GM23338 (cell line): Measurements from ENCODE around the gene PLXNC1. TPM values are rescaled to one million over a fixed set of nuclear protein-coding genes. Genes with fewer than 3 reads are reported as not detected.

Source experiments
- ATAC-seq: fragments of 200-7000 bp; cut with Tn5 transposase; 3 replicates; pipeline ENCODE4 v1.9.1; 2020
- DNase-seq: peaks from one replicate; pipeline ENCODE4 v3.0.0-alpha.2; 2015; ENCODE audit warnings: low spot score
- H2AFZ ChIP-seq: fragments of 200-600 bp; sonication (generic); 2 replicates; pipeline ENCODE4 v1.8.0; 2016; ENCODE audit warnings: antibody characterized with exemption, mild to moderate bottlenecking, moderate library complexity
- H3F3A ChIP-seq: fragments of 200-600 bp; sonication (generic); replicated peaks from 2 replicates; pipeline ENCODE4 v1.8.0; 2017; ENCODE audit warnings: antibody characterized with exemption, mixed run types, low read depth
- H3K27ac ChIP-seq: fragments of 200-600 bp; sonication (generic); 2 replicates; pipeline ENCODE4 v1.6.1; 2016; ENCODE audit warnings: low read depth
- H3K27me3 ChIP-seq: fragments of 200-600 bp; sonication (generic); 2 replicates; pipeline ENCODE4 v1.8.0; 2016; ENCODE audit warnings: mild to moderate bottlenecking, mixed run types, moderate library complexity; ENCODE audit not compliant: insufficient read depth
- H3K36me3 ChIP-seq: fragments of 200-600 bp; sonication (generic); 2 replicates; pipeline ENCODE4 v1.8.0; 2016; ENCODE audit warnings: mild to moderate bottlenecking; ENCODE audit not compliant: insufficient read depth
- H3K4me1 ChIP-seq: fragments of 200-600 bp; sonication (generic); 2 replicates; pipeline ENCODE4 v1.8.0; 2016; ENCODE audit warnings: mild to moderate bottlenecking, moderate library complexity; ENCODE audit not compliant: insufficient read depth
- H3K4me2 ChIP-seq: fragments of 200-600 bp; sonication (generic); 2 replicates; pipeline ENCODE4 v1.7.1; 2017; ENCODE audit warnings: mixed run types
- H3K4me3 ChIP-seq: fragments of 200-600 bp; sonication (generic); 2 replicates; pipeline ENCODE4 v1.6.1; 2016; ENCODE audit warnings: mixed run types
- H3K79me2 ChIP-seq: fragments of 200-600 bp; sonication (generic); replicated peaks from 2 replicates; pipeline ENCODE4 v1.8.0; 2017; ENCODE audit warnings: mild to moderate bottlenecking; ENCODE audit not compliant: insufficient read depth
- H3K9me2 ChIP-seq: fragments of 200-600 bp; sonication (generic); 2 replicates; pipeline ENCODE4 v1.8.0; 2017; ENCODE audit not compliant: insufficient read depth
- H4K20me1 ChIP-seq: fragments of 200-600 bp; sonication (generic); replicated peaks from 2 replicates; pipeline ENCODE4 v1.8.0; 2017; ENCODE audit warnings: mild to moderate bottlenecking; ENCODE audit not compliant: insufficient read depth
- H3K27ac Mint-ChIP-seq: 2 replicates; pipeline ENCODE4 v1.8.0; 2020; ENCODE audit warnings: inconsistent platforms, mild to moderate bottlenecking, moderate library complexity, mixed read lengths
- H3K27me3 Mint-ChIP-seq: 3 replicates; pipeline ENCODE4 v1.8.0; 2022; ENCODE audit warnings: low read depth, mild to moderate bottlenecking, moderate library complexity, mixed read lengths, inconsistent platforms; ENCODE audit not compliant: insufficient read depth, poor library complexity
- H3K36me3 Mint-ChIP-seq: 3 replicates; pipeline ENCODE4 v1.8.0; 2021; ENCODE audit warnings: low read depth, mild to moderate bottlenecking, inconsistent platforms, moderate library complexity, mixed read lengths
- H3K4me1 Mint-ChIP-seq: 3 replicates; pipeline ENCODE4 v1.8.0; 2020; ENCODE audit warnings: mild to moderate bottlenecking, inconsistent platforms, mixed read lengths
- H3K4me3 Mint-ChIP-seq: 3 replicates; pipeline ENCODE4 v1.8.0; 2021; ENCODE audit warnings: moderate library complexity, mild to moderate bottlenecking, inconsistent platforms, mixed read lengths
- H3K9me3 Mint-ChIP-seq: 3 replicates; pipeline ENCODE4 v1.8.0; 2020; ENCODE audit warnings: moderate library complexity, mild to moderate bottlenecking, inconsistent platforms, mixed read lengths
- CREB1 ChIP-seq: fragments of 250-450 bp; sonication (Bioruptor Pico); IDR thresholded peaks from 2 replicates; pipeline ENCODE4 v1.5.0; 2020; ENCODE audit warnings: low read depth, mild to moderate bottlenecking, moderate library complexity
- CTCF ChIP-seq, 2 experiments: fragments of 200-600 bp in 1 of 2; sonication (generic) in 1 of 2; conservative IDR thresholded peaks; 2 replicates each; pipeline versions ENCODE4 v1.5.1 to v1.6.1; 2016 to 2017; ENCODE audit warnings: antibody characterized with exemption in 2 of 2, low read depth in 2 of 2, mild to moderate bottlenecking in 2 of 2, moderate library complexity in 1 of 2
- ETS1 ChIP-seq: IDR thresholded peaks from 2 replicates; pipeline ENCODE4 v1.6.1; 2016; ENCODE audit warnings: antibody characterized with exemption
- EZH2 ChIP-seq: fragments of 200-600 bp; sonication (generic); IDR thresholded peaks from one replicate; pipeline ENCODE4 v1.8.0; 2017; ENCODE audit warnings: antibody characterized with exemption, mild to moderate bottlenecking, low read depth; ENCODE audit not compliant: unreplicated experiment
- EZH2phosphoT487 ChIP-seq: fragments of 200-600 bp; sonication (generic); IDR thresholded peaks from one replicate; pipeline ENCODE4 v1.8.1; 2018; ENCODE audit warnings: antibody characterized with exemption; ENCODE audit not compliant: unreplicated experiment
- JUNB ChIP-seq: IDR thresholded peaks from one replicate; pipeline ENCODE4 v1.6.1; 2016; ENCODE audit warnings: antibody characterized with exemption; ENCODE audit not compliant: unreplicated experiment
- REST ChIP-seq: IDR thresholded peaks from one replicate; pipeline ENCODE4 v1.6.1; 2018; ENCODE audit warnings: antibody characterized with exemption; ENCODE audit not compliant: unreplicated experiment
- ZNF114 ChIP-seq: fragments of 250-450 bp; sonication (Bioruptor Pico); IDR thresholded peaks from 2 replicates; pipeline ENCODE4 v1.5.0; 2020; ENCODE audit warnings: mild to moderate bottlenecking, moderate library complexity
- ZNF331 ChIP-seq: fragments of 250-450 bp; sonication (Bioruptor Pico); IDR thresholded peaks from 2 replicates; pipeline ENCODE4 v1.5.0; 2020; ENCODE audit warnings: low read depth, mild to moderate bottlenecking, moderate library complexity
- ZNF462 ChIP-seq: fragments of 250-450 bp; sonication (Bioruptor Pico); IDR thresholded peaks from 2 replicates; pipeline ENCODE4 v1.5.0; 2020; ENCODE audit warnings: mild to moderate bottlenecking, moderate library complexity
- polyA plus RNA-seq: library from polyadenylated mRNA; unstranded; fragments of >200 nt; fragmentation: Nextera tagmentation; extraction: Ambion mirVana; gene quantifications from 2 replicates; pipeline ENCODE4 v1.2.1, GENCODE V29; 2016
- total RNA-seq: library from RNA; depleted of rRNA; stranded (reverse); fragments of >200 nt; shearing (Covaris generic); gene quantifications from 2 replicates; pipeline ENCODE4 v1.2.3, GENCODE V29; 2014

Gene PLXNC1
- total and polyA plus RNA-seq, 2 experiments from 2014 or later: 1.9 to 6.5 TPM

GRCh38 chr12:94101738-94102660, 46.4 kb upstream of the PLXNC1 start (continued):
- no peak for TF ChIP-seq ZNF462

GRCh38 chr12:94103986-94104385, 44.4 kb upstream of the PLXNC1 start:
- no peaks in the 10 kb centered on the region for H3K36me3 ChIP-seq
- Mint-ChIP-seq H3K27ac (no peak overlapping the region), H3K36me3 (no peaks in the 10 kb centered on the region), H3K4me1 (peaks cover 10% of the 10 kb centered on the region), H3K4me3 (no peak overlapping the region), H3K27me3 (peaks cover 21% of the 10 kb centered on the region), H3K9me3 (no peaks in the 10 kb centered on the region; the same call in 2 of the 3 replicates)
- H3K27ac ChIP-seq: no peak overlapping the region
- ATAC-seq (no peak), DNase-seq (no peak)
- H4K20me1 ChIP-seq: no peaks in the 10 kb centered on the region
- no peaks in the 10 kb centered on the region for H3K79me2 ChIP-seq
- no peak overlapping the region for H3K4me3 ChIP-seq
- H2AFZ ChIP-seq: no peak overlapping the region
- no peaks in the 10 kb centered on the region for H3K9me2 ChIP-seq
- H3K4me2 ChIP-seq: no peak overlapping the region
- peaks cover 17% of the 10 kb centered on the region for H3K27me3 ChIP-seq
- no peaks in the 10 kb centered on the region for H3F3A ChIP-seq
- no peaks in the 10 kb centered on the region for H3K4me1 ChIP-seq
- TF ChIP-seq CTCF (conservative IDR thresholded peaks at IDR 0.05; ENCODE audit: low read depth in 2 of 2) (no peak), EZH2phosphoT487 (no peak), JUNB (no peak), ZNF114 (CRISPR knock-in tag) (no peak), ETS1 (no peak), EZH2 (no peak), ZNF331 (CRISPR knock-in tag) (no peak), REST (no peak), CREB1 (CRISPR knock-in tag) (no peak)
